Muscle of leg (tissue), 11 donors: ENCODE measurements around the gene TMPRSS6. TPM values are rescaled to one million over a fixed set of nuclear protein-coding genes. Genes with fewer than 3 reads are reported as not detected.
A peak's percentile ranks its signal among the peaks of the same experiment; 100 is the strongest.

Experiments used
- DNase-seq: peaks from one replicate; pipeline ENCODE4 v3.0.0; 2013
- H3K27ac ChIP-seq: one replicate; pipeline ENCODE4 v1.5.1; 2013; ENCODE audit warnings: mild to moderate bottlenecking, low read length, control low read depth
- H3K27me3 ChIP-seq: one replicate; pipeline ENCODE4 v1.6.1; 2013; ENCODE audit warnings: low read length; ENCODE audit not compliant: control insufficient read depth, insufficient read depth
- H3K36me3 ChIP-seq: one replicate; pipeline ENCODE4 v1.6.1; 2013; ENCODE audit warnings: low read length; ENCODE audit not compliant: control insufficient read depth, insufficient read depth
- H3K4me1 ChIP-seq: one replicate; pipeline ENCODE4 v1.6.1; 2013; ENCODE audit warnings: low read length; ENCODE audit not compliant: control insufficient read depth, insufficient read depth
- H3K4me3 ChIP-seq: one replicate; pipeline ENCODE4 v1.5.1; 2013; ENCODE audit warnings: low read length, control low read depth
- H3K9me3 ChIP-seq: replicated peaks from 2 replicates; pipeline ENCODE4 v1.6.1; 2013; ENCODE audit warnings: low read depth, low read length; ENCODE audit not compliant: control insufficient read depth
- WGBS: methylation state at CpG from one replicate; pipeline ENCODE4 v1.1.5; 2013; ENCODE audit warnings: missing lambda C conversion rate; ENCODE audit not compliant: insufficient coverage; 5-methylcytosine and 5-hydroxymethylcytosine counted together
- polyA plus RNA-seq, 8 donors: library from polyadenylated mRNA; unstranded; fragments of 120-200 nt; gene quantifications; one replicate each; pipeline versions ENCODE4 v1.2.1 to v1.2.3, GENCODE V29; 2013; ENCODE audit warnings: inconsistent platforms in 1 of 8, low replicate concordance in 1 of 8; ENCODE audit not compliant: insufficient read length in 8 of 8, insufficient read depth in 1 of 8
- total RNA-seq: library from RNA; stranded (reverse); fragments of 120-200 nt; gene quantifications from one replicate; pipeline ENCODE4 v1.2.4, GENCODE V29; 2013

The TMPRSS6 gene
- total and polyA plus RNA-seq, 9 donors = 0.04 to 0.18 (median 0.11) TPM; not detected in 1

DNA sequence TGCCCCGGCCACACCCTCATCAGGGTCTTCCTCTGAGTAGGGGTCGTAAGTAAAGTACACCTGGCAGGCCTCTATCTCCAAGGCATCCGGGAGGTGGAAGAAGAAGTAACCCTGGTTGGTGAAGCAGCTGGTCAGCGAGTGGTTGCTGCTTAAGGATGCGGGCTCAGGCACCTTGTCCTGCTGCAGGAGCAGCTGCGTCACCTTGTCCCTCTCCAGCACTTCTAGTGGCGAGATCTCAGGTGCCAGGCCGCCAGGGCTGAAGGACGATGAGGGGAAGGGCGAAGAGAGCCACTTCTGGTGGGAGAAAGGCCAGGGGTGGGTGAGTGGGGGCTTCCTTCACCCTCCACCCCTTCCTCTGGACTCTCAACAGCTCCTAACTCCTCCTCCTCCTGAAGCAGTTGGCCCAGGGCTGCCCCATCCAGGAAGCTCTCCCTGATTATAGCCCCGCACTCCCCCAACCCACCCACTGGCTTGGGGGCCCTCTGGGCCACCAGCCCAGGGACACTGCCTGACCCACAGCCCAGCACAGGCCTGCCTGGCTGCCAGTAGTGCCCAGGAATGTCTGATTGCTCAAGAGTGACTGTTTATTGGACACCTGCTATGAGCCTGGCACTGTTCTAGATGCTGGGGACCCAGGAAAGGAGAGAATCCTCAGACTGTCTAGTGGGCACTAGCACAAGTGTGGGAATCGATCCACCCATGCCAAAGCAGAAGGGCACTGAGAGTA lies 19.2 kb upstream of the TMPRSS6 start:
- Histone ChIP-seq H3K27me3 (peaks cover 4% of the 10 kb centered on the region), H3K27ac (no peak overlapping the region), H3K4me1 (peaks cover 10% of the 10 kb centered on the region), H3K9me3 (no peaks in the 10 kb centered on the region), H3K4me3 (no peak overlapping the region), H3K36me3 (no peaks in the 10 kb centered on the region)
- 82% methylated on average over 4 of the region's 12 CpGs for WGBS
- no peak for DNase-seq

DNA sequence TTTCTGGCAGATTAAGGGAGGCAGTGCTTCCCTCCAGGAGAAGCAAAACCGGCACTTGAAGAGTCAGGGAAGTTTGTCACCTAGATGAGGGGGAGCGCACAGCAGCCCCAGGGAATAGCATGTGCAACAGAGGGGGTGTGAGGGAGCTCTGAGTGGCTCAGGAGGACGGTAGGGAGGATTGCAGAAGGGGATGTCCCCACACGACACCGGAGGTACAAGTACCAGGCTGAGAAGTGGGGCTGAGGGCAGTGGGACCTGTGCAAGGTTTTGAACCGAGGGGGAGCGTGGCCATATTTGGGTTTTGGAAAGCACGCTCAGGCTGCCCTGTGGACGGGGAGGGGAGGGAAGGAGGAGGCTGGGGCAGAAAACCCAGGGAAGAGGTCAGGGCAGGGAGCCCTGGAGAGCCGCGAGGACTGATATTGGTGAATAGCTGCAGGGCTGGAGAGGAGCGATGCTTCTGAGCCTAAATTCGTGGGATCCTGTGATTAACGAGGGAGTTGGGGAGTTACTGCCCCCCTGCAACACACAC lies 17.9 kb upstream of the TMPRSS6 start:
- Histone ChIP-seq H3K36me3 (no peaks in the 10 kb centered on the region), H3K27ac (no peak overlapping the region), H3K27me3 (peaks cover 4% of the 10 kb centered on the region), H3K4me1 (peaks cover 10% of the 10 kb centered on the region), H3K4me3 (no peak overlapping the region), H3K9me3 (no peaks in the 10 kb centered on the region)
- 39% methylated on average over 12 of the region's 14 CpGs for WGBS
- DNase-seq = no peak

DNA sequence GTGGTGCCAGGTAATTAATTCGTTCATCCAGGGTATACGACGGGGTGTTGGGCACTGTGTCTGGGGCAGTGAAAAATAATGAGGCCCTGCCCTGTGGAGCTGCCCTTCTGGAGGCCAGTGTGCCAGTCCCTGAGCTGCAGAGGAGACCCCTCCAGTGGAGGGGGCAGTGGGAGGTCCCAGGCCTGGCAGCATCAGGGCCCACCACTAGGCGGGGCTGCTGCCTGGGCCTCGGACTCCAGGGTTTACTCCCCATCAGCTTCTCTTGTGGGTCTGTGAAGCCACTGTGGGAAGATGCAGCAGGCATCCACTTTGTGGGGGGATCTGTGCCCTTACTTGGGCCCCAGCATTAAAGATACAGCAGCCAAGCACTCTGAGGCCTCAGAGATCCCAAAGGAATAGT lies 17.4 kb upstream of the TMPRSS6 start:
- DNase-seq = no peak
- H3K27ac ChIP-seq = no peak overlapping the region
- WGBS = 83% methylated on average over 4 of the region's 5 CpGs
- no peaks in the 10 kb centered on the region for H3K9me3 ChIP-seq
- H3K27me3 ChIP-seq = peaks cover 6% of the 10 kb centered on the region
- peaks cover 10% of the 10 kb centered on the region for H3K4me1 ChIP-seq
- no peaks in the 10 kb centered on the region for H3K36me3 ChIP-seq
- no peak overlapping the region for H3K4me3 ChIP-seq

DNA sequence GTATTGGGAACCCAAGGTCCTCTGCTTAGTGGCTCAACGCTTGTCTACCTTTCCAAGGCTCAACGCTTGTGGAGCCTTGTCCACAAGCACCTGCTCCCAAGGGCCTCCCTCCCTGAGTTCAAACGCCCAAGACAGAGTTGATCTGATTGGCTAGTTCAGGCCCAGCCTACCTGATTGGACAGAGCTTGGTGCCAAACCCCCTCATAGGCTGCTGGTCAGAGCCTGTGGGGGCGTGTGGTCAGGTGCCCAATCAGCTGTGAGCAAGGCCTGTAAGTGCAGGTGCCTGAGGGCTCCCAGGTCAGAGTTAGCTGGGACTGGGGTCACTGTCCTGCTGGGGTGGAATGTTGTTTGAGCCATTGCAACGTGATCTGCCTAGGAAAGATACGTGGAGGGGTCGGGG lies 16.9 kb upstream of the TMPRSS6 start:
- no peak overlapping the region for H3K27ac ChIP-seq
- H3K9me3 ChIP-seq = no peaks in the 10 kb centered on the region
- peaks cover 6% of the 10 kb centered on the region for H3K27me3 ChIP-seq
- H3K4me3 ChIP-seq = no peak overlapping the region
- peaks cover 10% of the 10 kb centered on the region for H3K4me1 ChIP-seq
- no peak for DNase-seq
- H3K36me3 ChIP-seq = no peaks in the 10 kb centered on the region
- WGBS = 74% methylated on average over 6 of the region's 7 CpGs

DNA sequence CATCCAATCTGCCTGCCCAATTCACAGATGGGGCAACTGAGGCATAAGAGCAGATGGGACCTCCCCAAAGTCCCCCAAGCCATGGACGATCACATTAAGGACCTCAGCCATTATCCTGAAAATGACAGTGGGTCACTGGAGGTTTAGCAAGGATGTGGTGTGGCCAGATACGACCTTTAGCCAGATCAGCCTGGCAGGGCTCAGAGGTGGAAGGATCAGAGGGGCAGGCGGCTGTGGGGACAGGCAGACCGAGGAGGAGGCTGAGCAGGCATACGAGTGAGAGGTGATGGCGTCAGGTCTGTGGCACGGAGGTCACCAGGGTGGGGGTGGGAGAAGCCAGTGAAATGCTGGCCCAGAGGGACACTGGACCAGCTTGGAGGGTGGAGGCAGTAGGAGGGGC lies 14.1 kb upstream of the TMPRSS6 start:
- peaks cover 6% of the 10 kb centered on the region for H3K27me3 ChIP-seq
- WGBS = 71% methylated on average over 7 of the region's 7 CpGs

DNA sequence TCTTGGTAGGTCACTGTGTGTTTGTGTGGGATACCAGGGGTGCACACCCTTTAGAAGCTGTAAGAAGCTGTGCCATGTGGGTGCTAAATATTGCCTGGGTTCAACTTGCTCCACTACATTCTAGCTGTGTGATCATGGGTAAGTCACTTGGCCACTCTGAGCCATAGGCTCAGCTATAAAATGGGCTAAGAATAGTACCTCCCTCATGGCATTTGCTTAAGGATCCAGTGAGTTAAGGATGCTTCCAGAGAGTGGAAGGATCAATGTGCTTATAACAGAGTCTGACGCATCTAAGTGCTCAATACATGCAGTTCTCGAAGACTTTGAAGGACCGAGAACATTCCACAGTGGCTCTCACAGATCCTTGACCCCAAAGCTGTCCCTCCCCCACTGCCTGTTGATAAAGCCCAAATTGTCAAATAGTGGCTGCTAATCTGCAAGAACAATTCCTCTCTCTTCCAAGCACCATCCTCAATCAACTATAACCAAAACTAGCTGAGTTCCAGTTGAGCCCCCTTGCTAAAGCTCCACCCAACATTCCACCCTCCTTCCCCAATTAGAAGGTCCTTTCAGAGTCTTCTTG lies 13.2 kb upstream of the TMPRSS6 start:
- 87% methylated on average over 3 of the region's 3 CpGs for WGBS
- H3K4me3 ChIP-seq = no peak overlapping the region
- H3K27ac ChIP-seq = no peak overlapping the region
- no peaks in the 10 kb centered on the region for H3K36me3 ChIP-seq
- no peak for DNase-seq
- H3K4me1 ChIP-seq = peaks cover 9% of the 10 kb centered on the region
- H3K9me3 ChIP-seq = no peaks in the 10 kb centered on the region
- H3K27me3 ChIP-seq = peaks cover 4% of the 10 kb centered on the region

More for the DNA sequence above, 14.1 kb upstream of the TMPRSS6 start:
- Histone ChIP-seq H3K4me3 (no peak overlapping the region), H3K4me1 (peaks cover 10% of the 10 kb centered on the region), H3K36me3 (no peaks in the 10 kb centered on the region), H3K9me3 (no peaks in the 10 kb centered on the region), H3K27ac (no peak overlapping the region)
- DNase-seq = no peak

DNA sequence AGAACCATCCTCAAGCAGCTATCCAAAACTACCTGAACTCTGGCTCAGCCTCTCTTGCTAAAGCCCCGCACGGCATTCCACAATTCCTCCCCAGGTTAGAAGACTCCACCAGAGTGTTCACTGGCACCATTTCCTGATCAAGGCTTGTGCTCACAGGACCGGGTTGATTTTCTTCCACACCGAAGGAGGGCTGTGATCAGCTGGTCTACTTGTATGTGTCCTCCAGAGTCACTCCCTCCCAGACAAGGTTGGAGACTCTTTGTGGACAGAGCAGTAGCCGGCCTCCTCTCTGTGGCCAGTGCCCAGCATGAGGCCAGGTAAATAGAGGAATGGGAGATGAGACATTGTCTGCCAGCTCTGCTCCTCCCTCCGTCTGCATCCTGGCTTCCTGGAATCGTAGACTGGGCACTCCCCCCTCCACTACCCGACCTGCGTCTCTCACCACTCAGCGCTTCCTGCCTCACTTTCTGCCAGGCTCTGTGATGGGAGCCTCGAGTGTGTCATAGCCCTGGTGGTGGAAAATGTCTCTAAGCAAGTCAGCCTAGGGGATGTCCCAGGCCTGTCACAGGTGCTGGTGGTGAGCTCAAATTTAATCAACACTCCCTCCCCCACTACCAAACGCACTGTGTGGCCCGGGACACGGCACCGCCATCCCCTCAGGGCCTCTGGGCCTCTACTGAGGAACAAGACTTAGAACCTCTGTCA lies 12.5 kb upstream of the TMPRSS6 start:
- H3K27ac ChIP-seq = no peak overlapping the region

DNA sequence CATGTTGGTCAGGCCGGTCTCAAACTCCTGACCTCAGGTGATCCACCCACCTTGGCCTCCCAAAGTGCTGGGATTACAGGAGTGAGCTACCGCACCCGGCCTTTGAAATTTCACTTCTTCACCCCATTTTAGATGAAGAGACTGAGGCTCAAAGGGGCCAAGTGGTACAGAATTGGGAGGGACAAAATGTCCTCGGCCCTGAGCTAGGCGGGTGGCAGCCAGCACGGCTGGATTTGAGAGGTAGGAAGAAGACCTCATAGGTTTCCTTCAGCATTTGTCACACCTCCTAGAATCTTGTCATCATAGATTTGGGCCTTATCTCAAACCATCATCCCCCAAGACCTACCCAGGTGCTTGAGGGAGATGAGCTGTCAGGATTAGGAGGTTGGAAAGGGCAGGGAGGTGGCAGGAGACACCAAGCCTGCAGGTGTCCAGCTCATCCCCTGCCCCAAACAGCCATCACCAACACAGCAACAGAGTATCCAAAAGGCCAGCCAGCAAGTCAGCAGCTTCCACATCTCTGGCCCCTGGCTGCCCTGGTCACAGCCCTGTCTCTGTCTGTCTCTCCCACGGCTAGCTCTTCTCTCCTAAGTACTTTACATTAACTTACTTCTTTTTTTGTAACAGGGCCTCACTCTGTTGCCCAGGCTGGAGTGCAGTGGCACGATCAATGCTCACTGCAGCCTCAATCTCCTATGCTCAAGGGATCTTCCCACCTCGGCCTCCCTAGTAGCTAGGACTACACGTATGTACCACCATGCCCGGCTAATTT lies 11.2 kb upstream of the TMPRSS6 start:
- Histone ChIP-seq H3K36me3 (no peaks in the 10 kb centered on the region), H3K4me1 (no peaks in the 10 kb centered on the region), H3K27ac (no peak overlapping the region), H3K4me3 (no peak overlapping the region), H3K9me3 (no peaks in the 10 kb centered on the region), H3K27me3 (peaks cover 4% of the 10 kb centered on the region)
- WGBS = 82% methylated on average over 5 of the region's 11 CpGs
- no peak for DNase-seq

More for the DNA sequence above, 12.5 kb upstream of the TMPRSS6 start:
- Histone ChIP-seq H3K27me3 (peaks cover 2% of the 10 kb centered on the region), H3K9me3 (no peaks in the 10 kb centered on the region), H3K4me1 (peaks cover 2% of the 10 kb centered on the region), H3K4me3 (no peak overlapping the region), H3K36me3 (no peaks in the 10 kb centered on the region)
- WGBS = 54% methylated on average over 4 of the region's 15 CpGs
- peak; percentile 30 for DNase-seq

DNA sequence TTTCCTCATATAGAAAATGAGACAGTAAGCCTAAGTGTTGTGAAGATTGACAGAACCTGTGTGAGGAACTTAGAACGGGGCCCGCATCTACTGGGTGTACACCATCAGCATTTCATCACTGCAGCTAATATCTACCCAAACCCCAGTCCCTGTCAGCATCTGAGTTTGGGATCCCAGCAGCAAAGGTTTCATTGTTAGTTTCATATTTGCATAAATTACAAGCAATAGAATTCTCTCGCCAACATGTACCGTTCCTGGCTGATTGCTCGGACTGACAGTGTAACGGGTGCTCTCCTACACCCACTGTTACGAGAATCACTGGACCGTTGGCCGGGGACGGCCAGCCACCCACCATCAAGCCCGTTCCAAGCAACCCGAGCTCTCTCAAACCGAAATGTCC lies 10.4 kb upstream of the TMPRSS6 start:
- DNase-seq = no peak
- H3K27ac ChIP-seq = no peak overlapping the region
- peaks cover 6% of the 10 kb centered on the region for H3K27me3 ChIP-seq
- H3K9me3 ChIP-seq = no peaks in the 10 kb centered on the region
- 86% methylated on average over 10 of the region's 13 CpGs for WGBS
- no peaks in the 10 kb centered on the region for H3K4me1 ChIP-seq
- H3K4me3 ChIP-seq = no peak overlapping the region
- H3K36me3 ChIP-seq = no peaks in the 10 kb centered on the region
